Endothelial cell of umbilical vein (primary cell): Measurements from ENCODE around the gene MYEOV. TPM values are rescaled to one million over a fixed set of nuclear protein-coding genes. Genes with fewer than 3 reads are reported as not detected.

Experiments used
- BruUV-seq: library from RNA; stranded (reverse); fragments of 400-500 nt; replicated peaks from 2 replicates; lab custom pipeline; 2021; lab: Mats Ljungman, UMichigan
- CTCF ChIA-PET: fragments of 300-600, 350-600 bp; sonication (Branson Sonifier 250); formaldehyde crosslinking; loops from one replicate; lab custom pipeline; 2021; ENCODE audit warnings: antibody characterized with exemption, inconsistent platforms; lab: Charles Lee
- POLR2A ChIA-PET: fragments of 300-600, 350-600 bp; sonication (Branson Sonifier 250); formaldehyde crosslinking; loops from one replicate; lab custom pipeline; 2021; ENCODE audit warnings: antibody characterized with exemption, inconsistent platforms; lab: Charles Lee
- DNase-seq: peaks from one replicate; pipeline ENCODE4 v3.0.0-alpha.2; 2011; ENCODE audit warnings: low read depth, low spot score
- FAIRE-seq: peaks from 2 replicates; lab custom pipeline; 2011; peaks lifted over from hg19 to GRCh38; lab: Jason Lieb, UNC
- H2AFZ ChIP-seq: 2 replicates; pipeline ENCODE4 v1.6.0; 2012; ENCODE audit warnings: low read depth, low read length, control low read depth, inconsistent platforms
- H3K27ac ChIP-seq: 2 replicates; pipeline ENCODE4 v1.5.1; 2011; ENCODE audit warnings: low read depth, mild to moderate bottlenecking, control low read depth, low read length, moderate library complexity; ENCODE audit not compliant: insufficient read depth
- H3K27me3 ChIP-seq, 2 experiments: 2 replicates each; pipeline versions ENCODE4 v1.6.0 to v1.6.1; 2011; ENCODE audit warnings: low read length in 2 of 2, mixed read lengths in 1 of 2; ENCODE audit not compliant: control insufficient read depth in 2 of 2, insufficient read depth in 2 of 2
- H3K36me3 ChIP-seq, 2 experiments: 2 replicates in 1 of 2; 3 replicates in 1 of 2; pipeline ENCODE4 v1.5.1; 2011; ENCODE audit warnings: low read length in 2 of 2, mild to moderate bottlenecking in 1 of 2, moderate library complexity in 1 of 2; ENCODE audit not compliant: control insufficient read depth in 2 of 2, insufficient read depth in 2 of 2; ENCODE audit errors: extremely low read depth in 1 of 2
- H3K4me1 ChIP-seq: 3 replicates; pipeline ENCODE4 v1.5.1; 2011; ENCODE audit warnings: mild to moderate bottlenecking, low read length; ENCODE audit not compliant: control insufficient read depth, insufficient read depth; ENCODE audit errors: extremely low read depth
- H3K4me2 ChIP-seq: 2 replicates; pipeline ENCODE4 v1.6.1; 2011; ENCODE audit warnings: low read length, control low read depth, mixed read lengths; ENCODE audit not compliant: insufficient read depth
- H3K4me3 ChIP-seq, 3 experiments: fragments of 200-600 bp in 1 of 3; sonication (generic), shearing (Covaris generic) in 1 of 3; replicated peaks in 1 of 3; 2 replicates each; pipeline ENCODE4 v1.5.1; 2011 to 2016; ENCODE audit warnings: control low read depth in 3 of 3, low read length in 3 of 3, mild to moderate bottlenecking in 2 of 3, inconsistent platforms in 1 of 3, low read depth in 1 of 3, moderate library complexity in 1 of 3; ENCODE audit not compliant: insufficient read depth in 1 of 3
- H3K79me2 ChIP-seq: 2 replicates; pipeline ENCODE4 v1.6.0; 2012; ENCODE audit warnings: low read length, inconsistent platforms; ENCODE audit not compliant: control insufficient read depth, insufficient read depth
- H3K9ac ChIP-seq: replicated peaks from 2 replicates; pipeline ENCODE3; 2011; ENCODE audit warnings: low read length, control low read depth; ENCODE audit not compliant: insufficient read depth; ENCODE audit errors: extremely low read depth
- H3K9me1 ChIP-seq: replicated peaks from 3 replicates; pipeline ENCODE4 v1.6.0; 2011; ENCODE audit warnings: mild to moderate bottlenecking, low read length; ENCODE audit not compliant: control insufficient read depth, insufficient read depth; ENCODE audit errors: extremely low read depth
- H3K9me3 ChIP-seq: replicated peaks from 2 replicates; pipeline ENCODE4 v1.5.1; 2012; ENCODE audit warnings: low read length, inconsistent platforms; ENCODE audit not compliant: control insufficient read depth, insufficient read depth
- H4K20me1 ChIP-seq: replicated peaks from 2 replicates; pipeline ENCODE3; 2011; ENCODE audit warnings: mild to moderate bottlenecking, low read length; ENCODE audit not compliant: control insufficient read depth, insufficient read depth; ENCODE audit errors: extremely low read depth
- CTCF ChIP-seq, 2 donors: IDR thresholded peaks; 1 replicate in 1 of 2; 2 replicates in 1 of 2; pipeline ENCODE4 v1.5.1; 2011; ENCODE audit warnings: low read length in 2 of 2, mild to moderate bottlenecking in 2 of 2, moderate library complexity in 2 of 2, control low read depth in 1 of 2, inconsistent platforms in 1 of 2, low read depth in 1 of 2; ENCODE audit not compliant: insufficient read depth in 1 of 2; ENCODE audit errors: extremely low read depth in 1 of 2
- EZH2 ChIP-seq: IDR thresholded peaks from 2 replicates; pipeline ENCODE4 v1.6.1; 2012; ENCODE audit warnings: borderline replicate concordance, low read depth, mild to moderate bottlenecking, moderate library complexity, low read length, inconsistent platforms; ENCODE audit not compliant: severe bottlenecking
- FOS ChIP-seq: IDR thresholded peaks from 2 replicates; pipeline ENCODE4 v1.6.1; 2011; ENCODE audit warnings: mild to moderate bottlenecking, low read length, moderate library complexity, borderline replicate concordance; ENCODE audit not compliant: insufficient read depth
- GATA2 ChIP-seq: IDR thresholded peaks from 2 replicates; pipeline ENCODE4 v1.7.0; 2011; ENCODE audit warnings: low read depth, mild to moderate bottlenecking, moderate library complexity, mixed read lengths, low read length; ENCODE audit not compliant: insufficient read length, insufficient read depth
- JUN ChIP-seq: IDR thresholded peaks from 2 replicates; pipeline ENCODE4 v1.6.1; 2011; ENCODE audit warnings: borderline replicate concordance, low read depth; ENCODE audit not compliant: insufficient read length, insufficient read depth
- MAX ChIP-seq: IDR thresholded peaks from 2 replicates; pipeline ENCODE4 v1.6.1; 2011; ENCODE audit not compliant: insufficient read depth, insufficient read length
- MYC ChIP-seq: IDR thresholded peaks from one replicate; pipeline ENCODE4 v1.6.1; 2011; ENCODE audit warnings: mild to moderate bottlenecking, low read depth, low read length
- POLR2A ChIP-seq: IDR thresholded peaks from 2 replicates; pipeline ENCODE4 v1.6.1; 2012; ENCODE audit warnings: low read depth, mild to moderate bottlenecking, control low read depth, low read length
- POLR2AphosphoS5 ChIP-seq: IDR thresholded peaks from 2 replicates; pipeline ENCODE4 v1.6.1; 2012; ENCODE audit warnings: low read depth, mild to moderate bottlenecking, control low read depth, low read length, moderate library complexity; ENCODE audit not compliant: insufficient read depth
- dilution Hi-C: fragments of 300-500 bp; cut with MboI; formaldehyde crosslinking; loops from one replicate; pipeline ENCODE4 v1.15.0; 2019; ENCODE audit warnings: low sequenced_read_pairs; ENCODE audit not compliant: extremely low pct_ligation_motif_present
- intact Hi-C: fragments of 100-400 bp; cut with micrococcal nuclease; formaldehyde crosslinking; loops from one replicate; pipeline ENCODE4 v1.10.0; 2022
- polyA plus RNA-seq, 4 experiments: library from polyadenylated mRNA; depleted of rRNA in 3 of 4; stranded (reverse) in 3 of 4; unstranded in 1 of 4; fragments of >200 nt; gene quantifications; 2 replicates each; pipeline versions ENCODE4 v1.2.1 to v1.2.3, GENCODE V29; 2011 to 2012; ENCODE audit warnings: missing spikeins in 1 of 4
- total RNA-seq: library from RNA; stranded (reverse); gene quantifications from 2 replicates; pipeline ENCODE4 v1.2.3, GENCODE V29; 2021

The MYEOV gene
- total and polyA plus RNA-seq, 2 donors (not counting 3 experiments of a cell fraction or from before 2014, with no cell fraction given): 3.8 to 14.4 TPM

- Histone ChIP-seq H3K27me3 (no peaks in the 10 kb centered on the region), H3K4me2 (no peak overlapping the region), H2AFZ (no peak overlapping the region), H3K79me2 (peaks cover 13% of the 10 kb centered on the region), H3K36me3 (no peaks in the 10 kb centered on the region), H4K20me1 (no peaks in the 10 kb centered on the region), H3K4me1 (peaks cover 18% of the 10 kb centered on the region), H3K9me3 (no peaks in the 10 kb centered on the region), H3K27ac (no peak overlapping the region), H3K4me3 (no peak overlapping the region), H3K9me1 (no peaks in the 10 kb centered on the region), H3K9ac (no peak overlapping the region)
- dilution Hi-C loops (no loop called here), intact Hi-C loops (no loop called here)
- no peak for TF ChIP-seq GATA2
- no peak for TF ChIP-seq JUN
- TF ChIP-seq CTCF (IDR thresholded peaks at IDR 0.05; ENCODE audit: extremely low read depth in 1 of 2, insufficient read depth in 1 of 2, low read depth in 1 of 2, low read length in 2 of 2): no peak
- TF ChIP-seq EZH2: no peak
- TF ChIP-seq MYC: no peak
- no peak for TF ChIP-seq POLR2AphosphoS5
- no peak for TF ChIP-seq MAX
- no peak for TF ChIP-seq POLR2A
- no peak for TF ChIP-seq FOS
- DNase-seq (no peak), FAIRE-seq (no peak)
- ChIA-PET CTCF (interaction anchor here (1.0 to 1.4 kb wide), 2 partner anchors 13 to 55 kb away, joined by 3 to 6 read pairs; no protein-coding TSS in a partner anchor), POLR2A (no interaction called here)
- no TSS peak for BruUV-seq
Observed at GRCh38 chr11:69305885-69306540, 12.1 kb downstream of the MYEOV start.
